ENCODE data around the gene RBMS1.

DNA sequence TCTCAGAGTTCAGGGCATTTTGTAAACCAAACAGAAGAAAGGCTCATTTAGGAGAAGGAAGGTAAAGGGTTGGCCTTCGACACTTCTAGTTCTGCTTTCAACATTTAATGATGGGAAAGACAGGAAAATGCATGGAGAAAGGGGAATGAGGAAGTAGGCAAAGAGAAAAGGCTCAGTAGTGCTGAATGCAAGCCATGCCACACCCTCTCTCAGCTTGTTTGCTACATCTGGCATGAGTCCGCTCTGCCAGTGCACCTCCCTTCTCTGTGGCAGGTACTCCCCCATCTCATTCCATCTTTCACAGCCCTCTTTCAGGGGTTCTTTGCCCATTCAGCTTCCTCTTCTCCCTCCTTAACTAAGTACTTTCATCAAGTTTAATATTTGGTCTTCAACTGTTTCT is 172.6 kb downstream of the RBMS1 start:
- no peak for TF ChIP-seq POLR2AphosphoS5 (IDR thresholded peaks at IDR 0.05; ENCODE audit: low read depth, low read length)
- no peak for TF ChIP-seq TAF1 (IDR thresholded peaks at IDR 0.05; ENCODE audit: borderline replicate concordance, insufficient read depth, low read length)
- TF ChIP-seq, protein P1, sequence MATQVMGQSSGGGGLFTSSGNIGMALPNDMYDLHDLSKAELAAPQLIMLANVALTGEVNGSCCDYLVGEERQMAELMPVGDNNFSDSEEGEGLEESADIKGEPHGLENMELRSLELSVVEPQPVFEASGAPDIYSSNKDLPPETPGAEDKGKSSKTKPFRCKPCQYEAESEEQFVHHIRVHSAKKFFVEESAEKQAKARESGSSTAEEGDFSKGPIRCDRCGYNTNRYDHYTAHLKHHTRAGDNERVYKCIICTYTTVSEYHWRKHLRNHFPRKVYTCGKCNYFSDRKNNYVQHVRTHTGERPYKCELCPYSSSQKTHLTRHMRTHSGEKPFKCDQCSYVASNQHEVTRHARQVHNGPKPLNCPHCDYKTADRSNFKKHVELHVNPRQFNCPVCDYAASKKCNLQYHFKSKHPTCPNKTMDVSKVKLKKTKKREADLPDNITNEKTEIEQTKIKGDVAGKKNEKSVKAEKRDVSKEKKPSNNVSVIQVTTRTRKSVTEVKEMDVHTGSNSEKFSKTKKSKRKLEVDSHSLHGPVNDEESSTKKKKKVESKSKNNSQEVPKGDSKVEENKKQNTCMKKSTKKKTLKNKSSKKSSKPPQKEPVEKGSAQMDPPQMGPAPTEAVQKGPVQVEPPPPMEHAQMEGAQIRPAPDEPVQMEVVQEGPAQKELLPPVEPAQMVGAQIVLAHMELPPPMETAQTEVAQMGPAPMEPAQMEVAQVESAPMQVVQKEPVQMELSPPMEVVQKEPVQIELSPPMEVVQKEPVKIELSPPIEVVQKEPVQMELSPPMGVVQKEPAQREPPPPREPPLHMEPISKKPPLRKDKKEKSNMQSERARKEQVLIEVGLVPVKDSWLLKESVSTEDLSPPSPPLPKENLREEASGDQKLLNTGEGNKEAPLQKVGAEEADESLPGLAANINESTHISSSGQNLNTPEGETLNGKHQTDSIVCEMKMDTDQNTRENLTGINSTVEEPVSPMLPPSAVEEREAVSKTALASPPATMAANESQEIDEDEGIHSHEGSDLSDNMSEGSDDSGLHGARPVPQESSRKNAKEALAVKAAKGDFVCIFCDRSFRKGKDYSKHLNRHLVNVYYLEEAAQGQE (IDR thresholded peaks at IDR 0.05; ENCODE audit: insufficient read depth in 1 of 2, low read depth in 2 of 2, low read length in 2 of 2) = no peak
- no peak for TF ChIP-seq SIN3A (IDR thresholded peaks at IDR 0.05; ENCODE audit: borderline replicate concordance, insufficient read depth, low read length)
- no peak for TF ChIP-seq FOXP2 (optimal IDR thresholded peaks at IDR 0.05; ENCODE audit: borderline replicate concordance, extremely low read depth, extremely low read length, insufficient read depth)
